Vagina (tissue), 2 donors: ENCODE measurements around the gene RELL1.

Experiments used
- POLR2A ChIP-seq, 2 donors: fragments of 450-650 bp; IDR thresholded peaks; one replicate each; pipeline ENCODE4 v1.6.1; 2017; ENCODE audit warnings: antibody characterized with exemption in 2 of 2, mild to moderate bottlenecking in 2 of 2, moderate library complexity in 2 of 2
- TF ChIP-seq, protein P1 (sequence below), 3 experiments: fragments of 450-650 bp in 2 of 3; fragments of 200-600 bp in 1 of 3; sonication (generic) in 1 of 3; IDR thresholded peaks; one replicate each; pipeline ENCODE4 v1.5.1; 2017 to 2019; ENCODE audit warnings: antibody characterized with exemption in 3 of 3, mild to moderate bottlenecking in 2 of 3, moderate library complexity in 2 of 3

DNA sequence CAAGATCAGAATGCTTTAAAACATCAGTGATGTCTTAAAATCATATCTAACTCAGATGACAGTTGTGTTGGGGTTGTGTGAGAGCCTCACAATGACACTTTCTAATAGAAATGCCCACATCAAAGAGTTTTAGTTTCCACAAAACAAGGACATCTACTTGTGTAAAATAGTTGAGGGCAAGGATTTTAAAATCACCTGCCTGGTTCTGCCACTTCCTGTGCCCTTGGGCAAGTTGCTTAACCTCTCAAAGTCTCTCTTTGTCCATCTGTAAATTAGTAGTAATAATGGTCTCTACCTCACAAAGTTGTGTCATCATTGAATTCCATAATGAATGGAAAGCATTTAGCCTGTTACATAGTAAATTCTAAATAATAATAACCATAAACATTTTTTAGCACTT, 41.9 kb upstream of the RELL1 start:
- TF ChIP-seq, protein P1, sequence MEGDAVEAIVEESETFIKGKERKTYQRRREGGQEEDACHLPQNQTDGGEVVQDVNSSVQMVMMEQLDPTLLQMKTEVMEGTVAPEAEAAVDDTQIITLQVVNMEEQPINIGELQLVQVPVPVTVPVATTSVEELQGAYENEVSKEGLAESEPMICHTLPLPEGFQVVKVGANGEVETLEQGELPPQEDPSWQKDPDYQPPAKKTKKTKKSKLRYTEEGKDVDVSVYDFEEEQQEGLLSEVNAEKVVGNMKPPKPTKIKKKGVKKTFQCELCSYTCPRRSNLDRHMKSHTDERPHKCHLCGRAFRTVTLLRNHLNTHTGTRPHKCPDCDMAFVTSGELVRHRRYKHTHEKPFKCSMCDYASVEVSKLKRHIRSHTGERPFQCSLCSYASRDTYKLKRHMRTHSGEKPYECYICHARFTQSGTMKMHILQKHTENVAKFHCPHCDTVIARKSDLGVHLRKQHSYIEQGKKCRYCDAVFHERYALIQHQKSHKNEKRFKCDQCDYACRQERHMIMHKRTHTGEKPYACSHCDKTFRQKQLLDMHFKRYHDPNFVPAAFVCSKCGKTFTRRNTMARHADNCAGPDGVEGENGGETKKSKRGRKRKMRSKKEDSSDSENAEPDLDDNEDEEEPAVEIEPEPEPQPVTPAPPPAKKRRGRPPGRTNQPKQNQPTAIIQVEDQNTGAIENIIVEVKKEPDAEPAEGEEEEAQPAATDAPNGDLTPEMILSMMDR (IDR thresholded peaks at IDR 0.05): no peak
- no peak for TF ChIP-seq POLR2A (IDR thresholded peaks at IDR 0.05)
